Measurements from ENCODE around the gene TLCD3B. TPM values are rescaled to one million over a fixed set of nuclear protein-coding genes. Genes with fewer than 3 reads are reported as not detected.

Gene TLCD3B
- total RNA-seq, 2 donors from 2014 or later: 4.5 to 6.9 TPM

Other genes starting within 250 kb of the TLCD3B start
- gene KIF22, start 240.5 kb downstream of the TLCD3B start, total RNA-seq: 100 to 1,000 TPM; 153 to 180 TPM
- 100 to 1,000 TPM; 266 to 329 TPM for gene MAZ, start 224.7 kb downstream of the TLCD3B start, total RNA-seq
- gene PRRT2, start 219.1 kb downstream of the TLCD3B start, total RNA-seq: 1 to 10 TPM; 2.4 to 2.8 TPM
- 10 to 100 TPM; 14.8 to 17.8 TPM for gene PAGR1, start 215.1 kb downstream of the TLCD3B start, total RNA-seq
- 100 to 1,000 TPM; 148 to 161 TPM for gene MVP, start 210.8 kb downstream of the TLCD3B start, total RNA-seq
- 10 to 100 TPM; 48.7 to 56.0 TPM for gene CDIPT, start 168.0 kb downstream of the TLCD3B start, total RNA-seq
- under 1 TPM; 0.31 to 0.44 TPM for gene SEZ6L2, start 131.7 kb downstream of the TLCD3B start, total RNA-seq
- gene ASPHD1, start 130.8 kb downstream of the TLCD3B start, total RNA-seq: under 1 TPM; 0.82 to 0.93 TPM
- gene KCTD13, start 105.0 kb downstream of the TLCD3B start, total RNA-seq: 10 to 100 TPM; 45.3 to 46.8 TPM
- 10 to 100 TPM; 84.5 to 84.7 TPM for gene TMEM219, start 69.2 kb downstream of the TLCD3B start, total RNA-seq
- gene TAOK2, start 57.4 kb downstream of the TLCD3B start, total RNA-seq: 10 to 100 TPM; 31.1 to 35.0 TPM
- 10 to 100 TPM; 38.8 to 45.8 TPM for gene HIRIP3, start 35.7 kb downstream of the TLCD3B start, total RNA-seq
- gene INO80E, start 35.0 kb downstream of the TLCD3B start, total RNA-seq: 100 to 1,000 TPM in 1 of 2 donors, 10 to 100 TPM in 1; 98.5 to 116 TPM
- under 1 TPM in 1 of 2 donors, not detected in 1; 0.43 TPM for gene DOC2A, start 20.2 kb downstream of the TLCD3B start, total RNA-seq
- not detected for gene C16orf92, start 8.1 kb downstream of the TLCD3B start, total RNA-seq
- gene ALDOA, start 34.5 kb upstream of the TLCD3B start, total RNA-seq: 100 to 1,000 TPM; 857 to 918 TPM
- gene PPP4C, start 44.7 kb upstream of the TLCD3B start, total RNA-seq: 100 to 1,000 TPM; 114 to 124 TPM
- 1 to 10 TPM; 4.2 to 5.8 TPM for gene TBX6, start 60.7 kb upstream of the TLCD3B start, total RNA-seq
- gene YPEL3, start 64.9 kb upstream of the TLCD3B start, total RNA-seq: 10 to 100 TPM; 60.2 to 77.8 TPM
- gene GDPD3, start 82.3 kb upstream of the TLCD3B start, total RNA-seq: 10 to 100 TPM; 13.9 to 20.5 TPM
- 100 to 1,000 TPM in 1 of 2 donors, 10 to 100 TPM in 1; 84.8 to 103 TPM for gene MAPK3, start 91.9 kb upstream of the TLCD3B start, total RNA-seq
- 100 to 1,000 TPM; 843 to 987 TPM for gene CORO1A, start 152.3 kb upstream of the TLCD3B start, total RNA-seq
- 10 to 100 TPM; 73.7 to 87.3 TPM for gene BOLA2B, start 162.4 kb upstream of the TLCD3B start, total RNA-seq
- 100 to 1,000 TPM in 1 of 2 donors, 10 to 100 TPM in 1; 48.1 to 129 TPM for gene SLX1A, start 162.6 kb upstream of the TLCD3B start, total RNA-seq
- 10 to 100 TPM; 16.6 to 20.1 TPM for gene SULT1A3, start 168.0 kb upstream of the TLCD3B start, total RNA-seq
- gene NPIPB13, start 217.2 kb upstream of the TLCD3B start, total RNA-seq: 10 to 100 TPM; 18.5 to 20.4 TPM

Data from activated T-cell treated with anti-CD3 and anti-CD28 coated beads, Interleukin-2, amount 50 U/mL, for 72 hours (primary cell).